SK-N-SH (cell line): Measurements from ENCODE around the gene TXNDC11.

ENCODE experiments used
- EZH2phosphoT487 ChIP-seq: fragments of 200-600 bp; sonication (generic); IDR thresholded peaks from 2 replicates; pipeline ENCODE4 v1.6.1; 2017; ENCODE audit warnings: low read depth, mixed run types, mild to moderate bottlenecking, antibody characterized with exemption, moderate library complexity, borderline replicate concordance
- REST ChIP-seq: IDR thresholded peaks from 2 replicates; pipeline ENCODE4 v1.6.1; 2012; ENCODE audit warnings: mild to moderate bottlenecking, low read depth, low read length, moderate library complexity

- TF ChIP-seq EZH2phosphoT487: no peak
- no peak for TF ChIP-seq REST
Measured at GRCh38 chr16:11696266-11697012, 46.2 kb downstream of the TXNDC11 start.
